HEK293 (cell line): ENCODE results near the gene RBMS3.

Experiments
- CTCF ChIA-PET: fragments of 350-600 bp; formaldehyde crosslinking; extraction: SDS; loops from one replicate; lab custom pipeline; 2021; ENCODE audit warnings: antibody characterized with exemption; lab: Yijun Ruan, JAX
- POLR2A ChIA-PET: fragments of 300-600 bp; formaldehyde crosslinking; extraction: SDS; loops from one replicate; lab custom pipeline; 2020; ENCODE audit warnings: antibody characterized with exemption, inconsistent platforms; lab: Yijun Ruan, JAX
- H3K27ac ChIP-seq: fragments of 200-500 bp; sonication (Bioruptor generic); 2 replicates; pipeline ENCODE4 v1.5.1; 2014; ENCODE audit warnings: low read depth, low read length, control low read depth, inconsistent platforms; ENCODE audit errors: extremely low read depth
- H3K36me3 ChIP-seq, 2 experiments: fragments of 200-500 bp in 1 of 2; sonication (Bioruptor generic) in 1 of 2; 1 replicate in 1 of 2; 2 replicates in 1 of 2; pipeline ENCODE4 v1.5.1; 2014 to 2017; ENCODE audit warnings: inconsistent platforms in 2 of 2, low read length in 2 of 2; ENCODE audit not compliant: control insufficient read depth in 2 of 2, insufficient read depth in 1 of 2
- H3K4me1 ChIP-seq: fragments of 200-500 bp; sonication (Bioruptor generic); 2 replicates; pipeline ENCODE4 v1.5.1; 2014; ENCODE audit warnings: mild to moderate bottlenecking, low read length, inconsistent platforms; ENCODE audit not compliant: control insufficient read depth, insufficient read depth
- H3K4me3 ChIP-seq: 2 replicates; pipeline ENCODE4 v1.5.1; 2011; ENCODE audit warnings: low read depth, mild to moderate bottlenecking, control low read depth, low read length, moderate library complexity
- H3K9me3 ChIP-seq: fragments of 200-500 bp; sonication (Bioruptor generic); 2 replicates; pipeline ENCODE4 v1.5.1; 2014; ENCODE audit warnings: low read depth, low read length, inconsistent platforms; ENCODE audit not compliant: control insufficient read depth, insufficient read depth
- HOXD13 ChIP-seq: sonication (generic); formaldehyde crosslinking; IDR thresholded peaks from 2 replicates; pipeline ENCODE4 v1.8.0; 2022; ENCODE audit warnings: missing genetic modification reagents, borderline replicate concordance
- MYNN ChIP-seq: fragments of 450-650 bp; formaldehyde crosslinking; IDR thresholded peaks from 2 replicates; pipeline ENCODE4 v1.5.1; 2016; ENCODE audit warnings: missing biosample characterization, missing genetic modification characterization, borderline replicate concordance
- PRDM1 ChIP-seq: fragments of 450-650 bp; formaldehyde crosslinking; IDR thresholded peaks from 2 replicates; pipeline ENCODE4; 2016; ENCODE audit warnings: missing biosample characterization, missing genetic modification characterization
- SP3 ChIP-seq: fragments of 450-650 bp; formaldehyde crosslinking; IDR thresholded peaks from 2 replicates; pipeline ENCODE4 v1.5.1; 2016; ENCODE audit warnings: missing biosample characterization, missing genetic modification characterization
- TCF7L2 ChIP-seq: IDR thresholded peaks from 2 replicates; pipeline ENCODE4 v1.6.1; 2011; ENCODE audit warnings: low read depth, mild to moderate bottlenecking, inconsistent platforms, low read length, moderate library complexity, borderline replicate concordance
- ZBTB7A ChIP-seq: fragments of 450-650 bp; formaldehyde crosslinking; IDR thresholded peaks from 2 replicates; pipeline ENCODE4 v1.5.1; 2016; ENCODE audit warnings: low read depth, missing biosample characterization, missing genetic modification characterization
- ZFP3 ChIP-seq: fragments of 450-650 bp; formaldehyde crosslinking; IDR thresholded peaks from 2 replicates; pipeline ENCODE4 v1.5.1; 2016; ENCODE audit warnings: low read depth, missing biosample characterization, missing genetic modification characterization
- ZIC2 ChIP-seq: fragments of 450-650 bp; formaldehyde crosslinking; IDR thresholded peaks from 2 replicates; pipeline ENCODE4 v1.5.1; 2016; ENCODE audit warnings: missing biosample characterization, missing genetic modification characterization
- ZNF114 ChIP-seq: fragments of 450-650 bp; formaldehyde crosslinking; IDR thresholded peaks from 2 replicates; pipeline ENCODE4 v1.5.0; 2017; ENCODE audit warnings: missing biosample characterization, missing genetic modification characterization
- ZNF132 ChIP-seq: fragments of 450-650 bp; formaldehyde crosslinking; IDR thresholded peaks from 2 replicates; pipeline ENCODE4 v1.5.1; 2017; ENCODE audit warnings: missing biosample characterization, missing genetic modification characterization, borderline replicate concordance
- ZNF157 ChIP-seq: fragments of 450-650 bp; formaldehyde crosslinking; IDR thresholded peaks from 2 replicates; pipeline ENCODE4 v1.5.1; 2016; ENCODE audit warnings: missing biosample characterization, missing genetic modification characterization
- ZNF202 ChIP-seq: fragments of 450-650 bp; formaldehyde crosslinking; IDR thresholded peaks from 2 replicates; pipeline ENCODE4 v1.5.1; 2016; ENCODE audit warnings: missing biosample characterization, missing genetic modification characterization, borderline replicate concordance
- ZNF211 ChIP-seq: fragments of 450-650 bp; formaldehyde crosslinking; IDR thresholded peaks from 2 replicates; pipeline ENCODE4 v1.5.1; 2016; ENCODE audit warnings: low read depth, missing biosample characterization, missing genetic modification characterization
- ZNF221 ChIP-seq: fragments of 450-650 bp; formaldehyde crosslinking; IDR thresholded peaks from 2 replicates; pipeline ENCODE4 v1.5.1; 2017; ENCODE audit warnings: missing biosample characterization, missing genetic modification characterization, borderline replicate concordance
- ZNF302 ChIP-seq: fragments of 450-650 bp; formaldehyde crosslinking; IDR thresholded peaks from 2 replicates; pipeline ENCODE4 v1.5.1; 2016; ENCODE audit warnings: missing biosample characterization, missing genetic modification characterization, low read depth
- ZNF354C ChIP-seq: fragments of 450-650 bp; formaldehyde crosslinking; IDR thresholded peaks from 2 replicates; pipeline ENCODE4 v1.5.1; 2016; ENCODE audit warnings: missing biosample characterization, missing genetic modification characterization, low read depth, borderline replicate concordance
- ZNF366 ChIP-seq: fragments of 450-650 bp; formaldehyde crosslinking; conservative IDR thresholded peaks from 2 replicates; pipeline ENCODE4 v1.5.1; 2016; ENCODE audit warnings: missing biosample characterization, missing genetic modification characterization
- ZNF394 ChIP-seq: fragments of 450-650 bp; formaldehyde crosslinking; IDR thresholded peaks from 2 replicates; pipeline ENCODE4 v1.5.1; 2016; ENCODE audit warnings: missing biosample characterization, missing genetic modification characterization, mild to moderate bottlenecking, moderate library complexity, borderline replicate concordance
- ZNF404 ChIP-seq: fragments of 450-650 bp; formaldehyde crosslinking; IDR thresholded peaks from 2 replicates; pipeline ENCODE4 v1.5.1; 2017; ENCODE audit warnings: missing biosample characterization, missing genetic modification characterization
- TF ChIP-seq, protein P1 (sequence below): fragments of 450-650 bp; formaldehyde crosslinking; IDR thresholded peaks from 2 replicates; pipeline ENCODE4 v1.5.1; 2016; ENCODE audit warnings: missing biosample characterization, missing genetic modification characterization, borderline replicate concordance
- TF ChIP-seq, protein P2 (sequence below): fragments of 450-650 bp; formaldehyde crosslinking; IDR thresholded peaks from 2 replicates; pipeline ENCODE4 v1.5.1; 2016; ENCODE audit warnings: missing biosample characterization, missing genetic modification characterization
- TF ChIP-seq, protein P3 (sequence below): fragments of 450-650 bp; formaldehyde crosslinking; IDR thresholded peaks from 2 replicates; pipeline ENCODE4 v1.5.1; 2016; ENCODE audit warnings: missing biosample characterization, missing genetic modification characterization, borderline replicate concordance
- TF ChIP-seq, protein P4 (sequence below): fragments of 450-650 bp; formaldehyde crosslinking; IDR thresholded peaks from 2 replicates; pipeline ENCODE4 v1.5.1; 2017; ENCODE audit warnings: missing biosample characterization, missing genetic modification characterization
- TF ChIP-seq, protein P5 (sequence below): fragments of 450-650 bp; formaldehyde crosslinking; IDR thresholded peaks from 2 replicates; pipeline ENCODE4 v1.5.1; 2016; ENCODE audit warnings: missing biosample characterization, missing genetic modification characterization
- TF ChIP-seq, protein P6 (sequence below): fragments of 450-650 bp; formaldehyde crosslinking; optimal IDR thresholded peaks from 2 replicates; pipeline ENCODE3; 2016; ENCODE audit warnings: missing biosample characterization, mild to moderate bottlenecking, missing genetic modification characterization

Gene RBMS3

DNA sequence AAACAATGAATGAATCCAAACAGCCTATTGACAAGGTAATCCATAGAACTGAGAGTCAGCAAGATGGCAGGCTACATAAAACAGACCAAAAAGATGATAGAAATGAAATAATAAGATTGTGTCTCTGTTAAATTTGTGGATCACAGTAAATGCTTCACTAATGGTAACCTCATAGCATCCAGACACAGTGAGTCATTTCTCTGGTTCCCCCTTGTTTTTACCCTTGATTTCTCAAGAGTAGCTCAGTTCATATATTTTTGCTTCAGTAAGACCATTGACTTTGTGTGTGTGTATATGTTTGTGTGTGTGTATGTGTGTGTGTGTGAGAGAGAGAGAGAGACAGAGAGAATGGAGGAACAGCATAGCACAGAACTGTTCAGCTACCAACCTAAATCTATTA lies 546.9 kb downstream of the RBMS3 start (continued):
- TF ChIP-seq, protein P1, sequence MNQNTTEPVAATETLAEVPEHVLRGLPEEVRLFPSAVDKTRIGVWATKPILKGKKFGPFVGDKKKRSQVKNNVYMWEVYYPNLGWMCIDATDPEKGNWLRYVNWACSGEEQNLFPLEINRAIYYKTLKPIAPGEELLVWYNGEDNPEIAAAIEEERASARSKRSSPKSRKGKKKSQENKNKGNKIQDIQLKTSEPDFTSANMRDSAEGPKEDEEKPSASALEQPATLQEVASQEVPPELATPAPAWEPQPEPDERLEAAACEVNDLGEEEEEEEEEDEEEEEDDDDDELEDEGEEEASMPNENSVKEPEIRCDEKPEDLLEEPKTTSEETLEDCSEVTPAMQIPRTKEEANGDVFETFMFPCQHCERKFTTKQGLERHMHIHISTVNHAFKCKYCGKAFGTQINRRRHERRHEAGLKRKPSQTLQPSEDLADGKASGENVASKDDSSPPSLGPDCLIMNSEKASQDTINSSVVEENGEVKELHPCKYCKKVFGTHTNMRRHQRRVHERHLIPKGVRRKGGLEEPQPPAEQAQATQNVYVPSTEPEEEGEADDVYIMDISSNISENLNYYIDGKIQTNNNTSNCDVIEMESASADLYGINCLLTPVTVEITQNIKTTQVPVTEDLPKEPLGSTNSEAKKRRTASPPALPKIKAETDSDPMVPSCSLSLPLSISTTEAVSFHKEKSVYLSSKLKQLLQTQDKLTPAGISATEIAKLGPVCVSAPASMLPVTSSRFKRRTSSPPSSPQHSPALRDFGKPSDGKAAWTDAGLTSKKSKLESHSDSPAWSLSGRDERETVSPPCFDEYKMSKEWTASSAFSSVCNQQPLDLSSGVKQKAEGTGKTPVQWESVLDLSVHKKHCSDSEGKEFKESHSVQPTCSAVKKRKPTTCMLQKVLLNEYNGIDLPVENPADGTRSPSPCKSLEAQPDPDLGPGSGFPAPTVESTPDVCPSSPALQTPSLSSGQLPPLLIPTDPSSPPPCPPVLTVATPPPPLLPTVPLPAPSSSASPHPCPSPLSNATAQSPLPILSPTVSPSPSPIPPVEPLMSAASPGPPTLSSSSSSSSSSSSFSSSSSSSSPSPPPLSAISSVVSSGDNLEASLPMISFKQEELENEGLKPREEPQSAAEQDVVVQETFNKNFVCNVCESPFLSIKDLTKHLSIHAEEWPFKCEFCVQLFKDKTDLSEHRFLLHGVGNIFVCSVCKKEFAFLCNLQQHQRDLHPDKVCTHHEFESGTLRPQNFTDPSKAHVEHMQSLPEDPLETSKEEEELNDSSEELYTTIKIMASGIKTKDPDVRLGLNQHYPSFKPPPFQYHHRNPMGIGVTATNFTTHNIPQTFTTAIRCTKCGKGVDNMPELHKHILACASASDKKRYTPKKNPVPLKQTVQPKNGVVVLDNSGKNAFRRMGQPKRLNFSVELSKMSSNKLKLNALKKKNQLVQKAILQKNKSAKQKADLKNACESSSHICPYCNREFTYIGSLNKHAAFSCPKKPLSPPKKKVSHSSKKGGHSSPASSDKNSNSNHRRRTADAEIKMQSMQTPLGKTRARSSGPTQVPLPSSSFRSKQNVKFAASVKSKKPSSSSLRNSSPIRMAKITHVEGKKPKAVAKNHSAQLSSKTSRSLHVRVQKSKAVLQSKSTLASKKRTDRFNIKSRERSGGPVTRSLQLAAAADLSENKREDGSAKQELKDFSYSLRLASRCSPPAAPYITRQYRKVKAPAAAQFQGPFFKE (tag by site-specific recombination) = no peak
- TF ChIP-seq ZNF302 = no peak
- no peak for TF ChIP-seq MYNN (tag by site-specific recombination)
- TF ChIP-seq ZNF394 = no peak
- no peak for TF ChIP-seq ZFP3 (tag by site-specific recombination)
- no peak for TF ChIP-seq ZNF202 (tag by site-specific recombination)
- TF ChIP-seq ZNF132 (tag by site-specific recombination) = no peak
- no peak for TF ChIP-seq ZNF114 (tag by site-specific recombination)
- TF ChIP-seq ZIC2 (tag by site-specific recombination) = no peak
- no peak for TF ChIP-seq ZNF354C (tag by site-specific recombination)
- TF ChIP-seq, protein P2, sequence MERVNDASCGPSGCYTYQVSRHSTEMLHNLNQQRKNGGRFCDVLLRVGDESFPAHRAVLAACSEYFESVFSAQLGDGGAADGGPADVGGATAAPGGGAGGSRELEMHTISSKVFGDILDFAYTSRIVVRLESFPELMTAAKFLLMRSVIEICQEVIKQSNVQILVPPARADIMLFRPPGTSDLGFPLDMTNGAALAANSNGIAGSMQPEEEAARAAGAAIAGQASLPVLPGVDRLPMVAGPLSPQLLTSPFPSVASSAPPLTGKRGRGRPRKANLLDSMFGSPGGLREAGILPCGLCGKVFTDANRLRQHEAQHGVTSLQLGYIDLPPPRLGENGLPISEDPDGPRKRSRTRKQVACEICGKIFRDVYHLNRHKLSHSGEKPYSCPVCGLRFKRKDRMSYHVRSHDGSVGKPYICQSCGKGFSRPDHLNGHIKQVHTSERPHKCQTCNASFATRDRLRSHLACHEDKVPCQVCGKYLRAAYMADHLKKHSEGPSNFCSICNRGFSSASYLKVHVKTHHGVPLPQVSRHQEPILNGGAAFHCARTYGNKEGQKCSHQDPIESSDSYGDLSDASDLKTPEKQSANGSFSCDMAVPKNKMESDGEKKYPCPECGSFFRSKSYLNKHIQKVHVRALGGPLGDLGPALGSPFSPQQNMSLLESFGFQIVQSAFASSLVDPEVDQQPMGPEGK (tag by site-specific recombination) = no peak
- TF ChIP-seq, protein P3, sequence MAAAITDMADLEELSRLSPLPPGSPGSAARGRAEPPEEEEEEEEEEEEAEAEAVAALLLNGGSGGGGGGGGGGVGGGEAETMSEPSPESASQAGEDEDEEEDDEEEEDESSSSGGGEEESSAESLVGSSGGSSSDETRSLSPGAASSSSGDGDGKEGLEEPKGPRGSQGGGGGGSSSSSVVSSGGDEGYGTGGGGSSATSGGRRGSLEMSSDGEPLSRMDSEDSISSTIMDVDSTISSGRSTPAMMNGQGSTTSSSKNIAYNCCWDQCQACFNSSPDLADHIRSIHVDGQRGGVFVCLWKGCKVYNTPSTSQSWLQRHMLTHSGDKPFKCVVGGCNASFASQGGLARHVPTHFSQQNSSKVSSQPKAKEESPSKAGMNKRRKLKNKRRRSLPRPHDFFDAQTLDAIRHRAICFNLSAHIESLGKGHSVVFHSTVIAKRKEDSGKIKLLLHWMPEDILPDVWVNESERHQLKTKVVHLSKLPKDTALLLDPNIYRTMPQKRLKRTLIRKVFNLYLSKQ = no peak
- TF ChIP-seq, protein P4, sequence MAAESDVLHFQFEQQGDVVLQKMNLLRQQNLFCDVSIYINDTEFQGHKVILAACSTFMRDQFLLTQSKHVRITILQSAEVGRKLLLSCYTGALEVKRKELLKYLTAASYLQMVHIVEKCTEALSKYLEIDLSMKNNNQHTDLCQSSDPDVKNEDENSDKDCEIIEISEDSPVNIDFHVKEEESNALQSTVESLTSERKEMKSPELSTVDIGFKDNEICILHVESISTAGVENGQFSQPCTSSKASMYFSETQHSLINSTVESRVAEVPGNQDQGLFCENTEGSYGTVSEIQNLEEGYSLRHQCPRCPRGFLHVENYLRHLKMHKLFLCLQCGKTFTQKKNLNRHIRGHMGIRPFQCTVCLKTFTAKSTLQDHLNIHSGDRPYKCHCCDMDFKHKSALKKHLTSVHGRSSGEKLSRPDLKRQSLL = no peak

DNA sequence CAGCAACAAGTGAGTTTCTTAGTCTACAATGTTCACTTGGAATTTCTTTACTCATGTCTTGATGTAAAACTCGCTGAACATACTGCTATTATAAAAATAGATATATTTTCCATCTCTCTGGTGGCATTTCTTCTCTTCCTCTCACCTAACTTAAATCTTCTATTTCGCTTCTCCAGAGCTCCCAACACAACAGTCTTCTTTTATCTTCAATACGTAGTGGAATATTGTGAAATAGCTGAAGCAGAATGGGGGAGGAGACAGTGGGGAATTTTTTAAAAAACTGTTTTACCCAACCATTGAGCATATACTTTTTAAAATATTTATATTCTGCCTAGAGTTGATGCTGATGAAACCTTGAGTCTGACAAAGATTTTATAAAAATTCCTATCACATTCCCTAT lies 548.5 kb downstream of the RBMS3 start:
- no peaks in the 10 kb centered on the region for H3K9me3 ChIP-seq
- no peak overlapping the region for H3K4me3 ChIP-seq
- POLR2A ChIA-PET = no interaction called here
- no peaks in the 10 kb centered on the region for H3K36me3 ChIP-seq
- CTCF ChIA-PET = interaction anchor here (0.6 kb wide), 1 partner anchor 593 kb away, joined by 3 read pairs; no protein-coding TSS in a partner anchor
- no peak overlapping the region for H3K27ac ChIP-seq
- no peaks in the 10 kb centered on the region for H3K4me1 ChIP-seq
- TF ChIP-seq ZNF221 (tag by site-specific recombination) (no peak), SP3 (tag by site-specific recombination) (no peak), ZNF404 (tag by site-specific recombination) (no peak), ZNF211 (tag by site-specific recombination) (no peak), ZBTB7A (tag by site-specific recombination) (no peak), PRDM1 (tag by site-specific recombination) (no peak), ZNF366 (tag by site-specific recombination) (no peak), ZNF157 (tag by site-specific recombination) (no peak), TCF7L2 (no peak), HOXD13 (no peak)
- TF ChIP-seq, protein P5, sequence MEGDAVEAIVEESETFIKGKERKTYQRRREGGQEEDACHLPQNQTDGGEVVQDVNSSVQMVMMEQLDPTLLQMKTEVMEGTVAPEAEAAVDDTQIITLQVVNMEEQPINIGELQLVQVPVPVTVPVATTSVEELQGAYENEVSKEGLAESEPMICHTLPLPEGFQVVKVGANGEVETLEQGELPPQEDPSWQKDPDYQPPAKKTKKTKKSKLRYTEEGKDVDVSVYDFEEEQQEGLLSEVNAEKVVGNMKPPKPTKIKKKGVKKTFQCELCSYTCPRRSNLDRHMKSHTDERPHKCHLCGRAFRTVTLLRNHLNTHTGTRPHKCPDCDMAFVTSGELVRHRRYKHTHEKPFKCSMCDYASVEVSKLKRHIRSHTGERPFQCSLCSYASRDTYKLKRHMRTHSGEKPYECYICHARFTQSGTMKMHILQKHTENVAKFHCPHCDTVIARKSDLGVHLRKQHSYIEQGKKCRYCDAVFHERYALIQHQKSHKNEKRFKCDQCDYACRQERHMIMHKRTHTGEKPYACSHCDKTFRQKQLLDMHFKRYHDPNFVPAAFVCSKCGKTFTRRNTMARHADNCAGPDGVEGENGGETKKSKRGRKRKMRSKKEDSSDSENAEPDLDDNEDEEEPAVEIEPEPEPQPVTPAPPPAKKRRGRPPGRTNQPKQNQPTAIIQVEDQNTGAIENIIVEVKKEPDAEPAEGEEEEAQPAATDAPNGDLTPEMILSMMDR (tag by site-specific recombination) = no peak
- TF ChIP-seq, protein P6, sequence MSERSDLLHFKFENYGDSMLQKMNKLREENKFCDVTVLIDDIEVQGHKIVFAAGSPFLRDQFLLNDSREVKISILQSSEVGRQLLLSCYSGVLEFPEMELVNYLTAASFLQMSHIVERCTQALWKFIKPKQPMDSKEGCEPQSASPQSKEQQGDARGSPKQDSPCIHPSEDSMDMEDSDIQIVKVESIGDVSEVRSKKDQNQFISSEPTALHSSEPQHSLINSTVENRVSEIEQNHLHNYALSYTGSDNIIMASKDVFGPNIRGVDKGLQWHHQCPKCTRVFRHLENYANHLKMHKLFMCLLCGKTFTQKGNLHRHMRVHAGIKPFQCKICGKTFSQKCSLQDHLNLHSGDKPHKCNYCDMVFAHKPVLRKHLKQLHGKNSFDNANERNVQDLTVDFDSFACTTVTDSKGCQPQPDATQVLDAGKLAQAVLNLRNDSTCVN = no peak
